Measurements from ENCODE around the gene KMT2B.

KMT2B gene

GRCh38 chr19:35720163-35720524 is 2.3 kb downstream of the KMT2B start:
- no peaks in the 10 kb centered on the region for H3K27me3 ChIP-seq (ENCODE audit: low read depth, low read length)
- no peak overlapping the region for H3K9ac ChIP-seq (ENCODE audit: low read length)
- H2AFZ ChIP-seq (ENCODE audit: low read depth, low read length): no peak overlapping the region
- H3K4me3 ChIP-seq (ENCODE audit: low read length): no peak overlapping the region
- no peak overlapping the region for H3K4me2 ChIP-seq (ENCODE audit: low read length)
- peaks cover 18% of the 10 kb centered on the region for H4K20me1 ChIP-seq (ENCODE audit: insufficient read depth, low read length)
- H3K36me3 ChIP-seq (replicated peaks; ENCODE audit: low read depth, low read length): peaks cover 41% of the 10 kb centered on the region
- H3K27ac ChIP-seq (ENCODE audit: low read length): no peak overlapping the region
- H3K79me2 ChIP-seq (ENCODE audit: low read length): peaks cover 35% of the 10 kb centered on the region
- H3K4me1 ChIP-seq (ENCODE audit: low read length): peaks cover 22% of the 10 kb centered on the region
- no peak for TF ChIP-seq CTCF (IDR thresholded peaks at IDR 0.05; ENCODE audit: low read depth, low read length)
- H3K9me3 ChIP-seq (ENCODE audit: insufficient read depth, low read length): no peaks in the 10 kb centered on the region

DNA sequence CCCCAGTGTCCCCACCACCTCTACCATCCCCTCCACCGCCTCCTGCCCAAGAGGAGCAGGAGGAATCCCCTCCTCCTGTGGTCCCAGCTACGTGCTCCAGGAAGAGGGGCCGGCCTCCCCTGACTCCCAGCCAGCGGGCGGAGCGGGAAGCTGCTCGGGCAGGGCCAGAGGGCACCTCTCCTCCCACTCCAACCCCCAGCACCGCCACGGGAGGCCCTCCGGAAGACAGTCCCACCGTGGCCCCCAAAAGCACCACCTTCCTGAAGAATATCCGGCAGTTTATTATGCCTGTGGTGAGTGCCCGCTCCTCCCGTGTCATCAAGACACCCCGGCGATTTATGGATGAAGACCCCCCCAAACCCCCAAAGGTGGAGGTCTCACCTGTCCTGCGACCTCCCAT is 2.8 kb downstream of the KMT2B start:
- Histone ChIP-seq H3K27me3 (ENCODE audit: low read depth, low read length) (no peaks in the 10 kb centered on the region), H4K20me1 (ENCODE audit: insufficient read depth, low read length) (peaks cover 18% of the 10 kb centered on the region), H3K9me3 (ENCODE audit: insufficient read depth, low read length) (no peaks in the 10 kb centered on the region), H3K79me2 (ENCODE audit: low read length) (peaks cover 35% of the 10 kb centered on the region), H3K36me3 (replicated peaks; ENCODE audit: low read depth, low read length) (peaks cover 46% of the 10 kb centered on the region), H3K27ac (ENCODE audit: low read length) (no peak overlapping the region), H3K9ac (ENCODE audit: low read length) (no peak overlapping the region), H2AFZ (ENCODE audit: low read depth, low read length) (no peak overlapping the region), H3K4me2 (ENCODE audit: low read length) (no peak overlapping the region), H3K4me1 (ENCODE audit: low read length) (peaks cover 17% of the 10 kb centered on the region), H3K4me3 (ENCODE audit: low read length) (no peak overlapping the region)
- TF ChIP-seq EZH2phosphoT487 (IDR thresholded peaks at IDR 0.05; ENCODE audit: low read depth) (no peak), CTCF (IDR thresholded peaks at IDR 0.05; ENCODE audit: low read depth, low read length) (no peak)

DNA sequence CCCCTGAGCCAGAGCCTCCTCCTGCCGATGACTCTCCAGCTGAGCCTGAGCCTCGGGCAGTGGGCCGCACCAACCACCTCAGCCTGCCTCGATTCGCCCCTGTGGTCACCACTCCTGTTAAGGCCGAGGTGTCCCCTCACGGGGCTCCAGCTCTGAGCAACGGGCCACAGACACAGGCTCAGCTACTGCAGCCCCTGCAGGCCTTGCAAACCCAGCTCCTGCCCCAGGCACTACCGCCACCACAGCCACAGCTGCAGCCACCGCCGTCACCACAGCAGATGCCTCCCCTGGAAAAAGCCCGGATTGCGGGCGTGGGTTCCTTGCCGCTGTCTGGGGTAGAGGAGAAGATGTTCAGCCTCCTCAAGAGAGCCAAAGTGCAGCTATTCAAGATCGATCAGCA is 3.6 kb downstream of the KMT2B start:
- Histone ChIP-seq H3K4me2 (ENCODE audit: low read length) (no peak overlapping the region), H4K20me1 (ENCODE audit: insufficient read depth, low read length) (peaks cover 18% of the 10 kb centered on the region), H3K79me2 (ENCODE audit: low read length) (peaks cover 35% of the 10 kb centered on the region), H3K4me1 (ENCODE audit: low read length) (peaks cover 10% of the 10 kb centered on the region), H3K36me3 (replicated peaks; ENCODE audit: low read depth, low read length) (peaks cover 53% of the 10 kb centered on the region), H3K27me3 (ENCODE audit: low read depth, low read length) (no peaks in the 10 kb centered on the region), H3K9ac (ENCODE audit: low read length) (no peak overlapping the region), H2AFZ (ENCODE audit: low read depth, low read length) (no peak overlapping the region), H3K4me3 (ENCODE audit: low read length) (no peak overlapping the region), H3K9me3 (ENCODE audit: insufficient read depth, low read length) (no peaks in the 10 kb centered on the region), H3K27ac (ENCODE audit: low read length) (no peak overlapping the region)
- no peak for TF ChIP-seq EZH2phosphoT487 (IDR thresholded peaks at IDR 0.05; ENCODE audit: low read depth)
- TF ChIP-seq CTCF (IDR thresholded peaks at IDR 0.05; ENCODE audit: low read depth, low read length): no peak

GRCh38 chr19:35722461-35722860 is 4.7 kb downstream of the KMT2B start:
- Histone ChIP-seq H3K9ac (ENCODE audit: low read length) (no peak overlapping the region), H3K4me1 (ENCODE audit: low read length) (peaks cover 8% of the 10 kb centered on the region), H3K27me3 (ENCODE audit: low read depth, low read length) (no peaks in the 10 kb centered on the region), H2AFZ (ENCODE audit: low read depth, low read length) (no peak overlapping the region), H3K4me3 (ENCODE audit: low read length) (no peak overlapping the region), H3K4me2 (ENCODE audit: low read length) (no peak overlapping the region), H3K36me3 (replicated peaks; ENCODE audit: low read depth, low read length) (peaks cover 59% of the 10 kb centered on the region), H4K20me1 (ENCODE audit: insufficient read depth, low read length) (peaks cover 18% of the 10 kb centered on the region), H3K27ac (ENCODE audit: low read length) (no peak overlapping the region), H3K9me3 (ENCODE audit: insufficient read depth, low read length) (no peaks in the 10 kb centered on the region), H3K79me2 (ENCODE audit: low read length) (peaks cover 35% of the 10 kb centered on the region)
- TF ChIP-seq CTCF (IDR thresholded peaks at IDR 0.05; ENCODE audit: low read depth, low read length) (no peak), EZH2phosphoT487 (IDR thresholded peaks at IDR 0.05; ENCODE audit: low read depth) (no peak)

Measured in OCI-LY3 (cell line).